CD4-positive, alpha-beta T cell treated with Interleukin-6 for 4 hours (primary cell): ENCODE results near the gene ENTPD1.
"Not testable (repeated sequence)": the region's sequence is repeated elsewhere in the genome, so short reads cannot be mapped to it uniquely, and the experiment has no call there.

Experiments
- DNase-seq: peaks from one replicate; pipeline ENCODE4 v3.0.0-alpha.2; 2020; ENCODE audit warnings: mixed read lengths

Gene ENTPD1

GRCh38 chr10:95756041-95756761 lies at the start of gene ENTPD1:
Gene ENTPD1 (plus strand): TSS chr10:95756163. CDS start chr10:95756240, 77 bp downstream.
- DNase-seq, result no peak

GRCh38 chr10:95706573-95706972 lies 49.4 kb upstream of the ENTPD1 start:
- DNase-seq, result no peak

- DNase-seq, result no peak
Observed at GRCh38 chr10:95706990-95707389, 49.0 kb upstream of the ENTPD1 start.

GRCh38 chr10:95711492-95711891 lies 44.5 kb upstream of the ENTPD1 start:
- DNase-seq, result no peak

- no peak for DNase-seq
Observed at GRCh38 chr10:95716466-95716865, 39.5 kb upstream of the ENTPD1 start.

GRCh38 chr10:95716866-95717265 lies 39.1 kb upstream of the ENTPD1 start:
- DNase-seq, result no peak

- DNase-seq, result not testable (repeated sequence)
Observed at GRCh38 chr10:95720745-95721144, 35.2 kb upstream of the ENTPD1 start.

GRCh38 chr10:95722496-95722895 lies 33.5 kb upstream of the ENTPD1 start:
- not testable (repeated sequence) for DNase-seq

GRCh38 chr10:95728526-95728925 lies 27.4 kb upstream of the ENTPD1 start:
- DNase-seq, result no peak

- no peak for DNase-seq
Observed at GRCh38 chr10:95729323-95730055, 26.5 kb upstream of the ENTPD1 start.

- no peak for DNase-seq
Observed at GRCh38 chr10:95730233-95730632, 25.7 kb upstream of the ENTPD1 start.

GRCh38 chr10:95732907-95733306 lies 23.1 kb upstream of the ENTPD1 start:
- DNase-seq, result not testable (repeated sequence)

- no peak for DNase-seq
Observed at GRCh38 chr10:95739056-95739455, 16.9 kb upstream of the ENTPD1 start.

GRCh38 chr10:95741807-95742467 lies 14.0 kb upstream of the ENTPD1 start:
- DNase-seq, result no peak

GRCh38 chr10:95742485-95742884 lies 13.5 kb upstream of the ENTPD1 start:
- DNase-seq, result no peak

- DNase-seq, result no peak
Observed at GRCh38 chr10:95742962-95743535, 12.9 kb upstream of the ENTPD1 start.

GRCh38 chr10:95745501-95745900 lies 10.5 kb upstream of the ENTPD1 start:
- DNase-seq, result no peak

- no peak for DNase-seq
Observed at GRCh38 chr10:95748349-95748748, 7.6 kb upstream of the ENTPD1 start.

- DNase-seq, result no peak
Observed at GRCh38 chr10:95755511-95756004, 405 bp upstream of the ENTPD1 start.

- no peak for DNase-seq
Observed at GRCh38 chr10:95756809-95757684, 1.1 kb downstream of the ENTPD1 start.

GRCh38 chr10:95758351-95759025 lies 2.5 kb downstream of the ENTPD1 start:
- DNase-seq, result no peak
